Right lung (tissue), 5 donors: ENCODE data around the gene UBQLN4. TPM values are rescaled to one million over a fixed set of nuclear protein-coding genes. Genes with fewer than 3 reads are reported as not detected.

Experiments used
- DNase-seq, 2 donors: peaks; one replicate each; pipeline ENCODE4 v3.0.0-alpha.2; 2013
- polyA plus RNA-seq, 5 donors: library from polyadenylated mRNA; unstranded; fragments of 120-200 nt; gene quantifications; one replicate each; pipeline versions ENCODE4 v1.2.1 to v1.2.3, GENCODE V29; 2013; ENCODE audit warnings: inconsistent platforms in 1 of 5, low replicate concordance in 1 of 5; ENCODE audit not compliant: insufficient read length in 5 of 5, insufficient read depth in 1 of 5

UBQLN4 gene
- polyA plus RNA-seq, 5 donors, result 57.6 to 71.5 (median 63.0) TPM

DNA sequence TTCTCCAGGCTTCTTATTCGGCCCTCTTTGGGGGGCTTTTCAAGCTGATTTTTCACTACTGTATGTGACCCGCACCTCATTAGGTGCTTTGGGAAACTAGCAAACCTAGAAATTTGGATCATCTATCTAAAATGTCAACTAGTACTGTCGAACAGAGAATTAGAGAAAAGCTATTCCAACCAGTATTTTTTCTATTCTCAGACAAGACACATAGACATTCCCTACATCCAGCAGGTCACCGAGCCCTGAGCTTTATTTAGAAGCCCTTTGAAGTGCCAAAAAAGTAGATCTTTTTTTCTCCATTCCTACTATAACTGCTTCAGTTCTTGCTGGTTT lies 32.5 kb downstream of the UBQLN4 start:
- no peak for DNase-seq

DNA sequence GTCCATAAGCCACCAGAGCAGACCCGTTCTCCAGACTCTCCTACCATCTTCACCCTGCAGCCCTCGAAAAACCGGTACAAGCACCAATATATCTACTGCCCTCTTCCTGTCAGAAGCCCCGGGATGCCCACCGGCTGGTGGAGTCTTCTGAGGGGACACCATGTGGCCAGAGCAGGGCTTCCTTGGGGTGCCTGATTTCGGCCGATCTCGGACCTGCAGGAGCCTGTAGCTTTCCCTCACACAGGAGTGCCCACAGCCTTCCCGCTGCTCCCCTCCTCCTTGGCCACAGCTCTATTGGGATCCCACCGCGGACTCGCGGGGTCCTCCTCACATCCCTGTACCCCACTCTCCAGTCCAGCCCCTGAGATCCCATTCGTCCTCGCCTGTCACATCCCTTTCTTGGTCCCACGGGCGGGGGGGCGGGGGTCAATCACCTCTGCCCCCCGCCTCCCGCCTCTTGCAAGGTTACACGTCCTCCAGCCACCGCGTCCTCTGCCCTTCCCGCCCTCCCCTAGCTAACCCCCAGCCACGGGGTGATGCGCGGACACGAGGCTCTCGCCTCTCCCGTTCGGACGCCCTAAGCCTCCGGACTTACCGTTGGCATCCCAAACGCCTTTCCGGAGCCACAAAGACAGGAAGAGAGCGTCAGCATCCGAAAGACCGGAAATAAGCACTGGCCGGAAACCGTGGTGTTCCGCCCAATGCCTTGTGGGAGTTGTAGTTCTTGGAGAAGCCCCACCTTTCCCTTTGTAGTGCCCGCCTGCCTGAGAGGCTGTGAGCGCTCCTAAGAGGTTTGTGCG lies 33.1 kb downstream of the UBQLN4 start, which contains the start of gene SSR2:
Gene SSR2, minus strand, starts transcription at position 659 of the 800 bp plus-strand sequence. CDS start 784 bp downstream, outside the sequence.
- DNase-seq, result peak; percentile 87 to 89

DNA sequence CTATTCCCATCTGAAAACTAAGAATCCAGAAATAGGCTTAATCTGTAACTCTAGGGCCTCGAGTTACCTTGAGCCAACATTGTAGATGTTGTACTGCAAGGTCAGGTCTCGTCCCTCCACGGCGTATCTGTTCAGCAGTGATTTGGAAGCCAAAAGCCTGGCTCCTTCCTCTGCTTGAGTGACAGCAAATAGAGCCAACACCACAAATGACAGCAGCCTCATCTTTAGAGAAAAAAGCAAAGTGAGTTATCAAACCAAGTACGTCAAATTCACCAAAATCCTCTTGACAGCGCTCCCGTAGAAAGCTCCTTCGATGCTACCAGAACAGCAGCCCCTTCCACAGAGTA lies 33.7 kb downstream of the UBQLN4 start:
- no peak for DNase-seq

DNA sequence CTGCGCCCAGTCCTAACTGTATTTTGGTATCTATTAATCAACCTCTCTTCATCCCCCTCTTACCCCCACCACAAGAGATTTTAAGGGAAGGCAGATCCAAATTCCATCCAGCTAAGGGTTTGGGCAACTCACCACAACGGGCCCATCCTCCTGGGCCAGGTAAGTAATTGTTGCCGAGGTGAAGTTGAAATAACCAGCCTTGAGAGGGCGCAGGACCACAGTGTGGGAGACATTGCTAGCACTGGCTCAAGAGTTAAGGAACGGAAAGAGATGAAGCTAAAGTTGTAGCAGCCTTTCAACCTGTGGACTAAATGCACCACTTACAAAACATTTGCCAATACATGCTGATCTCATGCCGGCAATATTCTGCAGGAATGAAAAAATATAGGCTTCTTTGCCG lies 38.8 kb downstream of the UBQLN4 start:
- no peak for DNase-seq

DNA sequence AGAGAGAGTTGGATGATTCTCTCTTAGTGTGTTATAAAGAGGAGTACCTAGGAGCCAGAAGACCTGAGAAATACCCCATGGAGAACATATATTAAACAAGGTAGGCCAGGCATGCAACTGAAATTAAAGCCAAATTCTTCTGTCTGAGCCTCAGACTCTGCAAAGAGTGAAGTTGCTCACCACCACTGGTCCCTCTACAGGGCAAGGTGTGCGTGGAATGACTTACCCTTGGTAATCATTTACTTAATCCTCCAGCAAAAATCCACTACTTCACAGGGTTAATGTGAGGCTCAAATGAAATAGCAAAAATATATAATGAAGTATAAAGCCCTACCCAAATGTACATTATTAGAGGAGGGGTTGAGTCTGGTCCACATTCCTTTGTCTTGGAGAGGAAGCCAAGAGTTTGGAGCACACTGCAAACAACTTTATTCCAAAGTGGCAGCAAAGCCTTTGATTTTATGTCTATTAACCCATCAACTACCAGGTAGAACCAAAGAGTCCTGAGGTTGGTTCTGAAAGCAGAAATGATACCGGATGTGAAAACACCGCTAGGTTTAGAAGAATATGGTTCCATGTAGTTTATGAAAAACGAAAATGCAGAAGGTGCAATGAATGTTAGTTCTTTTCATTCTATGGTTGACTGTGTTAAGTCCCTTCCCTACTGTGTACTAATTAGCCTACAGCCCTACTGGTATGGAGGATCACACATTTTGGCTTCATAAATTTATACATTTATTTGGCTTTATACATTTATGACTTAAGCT lies 41.4 kb downstream of the UBQLN4 start:
- no peak for DNase-seq

DNA sequence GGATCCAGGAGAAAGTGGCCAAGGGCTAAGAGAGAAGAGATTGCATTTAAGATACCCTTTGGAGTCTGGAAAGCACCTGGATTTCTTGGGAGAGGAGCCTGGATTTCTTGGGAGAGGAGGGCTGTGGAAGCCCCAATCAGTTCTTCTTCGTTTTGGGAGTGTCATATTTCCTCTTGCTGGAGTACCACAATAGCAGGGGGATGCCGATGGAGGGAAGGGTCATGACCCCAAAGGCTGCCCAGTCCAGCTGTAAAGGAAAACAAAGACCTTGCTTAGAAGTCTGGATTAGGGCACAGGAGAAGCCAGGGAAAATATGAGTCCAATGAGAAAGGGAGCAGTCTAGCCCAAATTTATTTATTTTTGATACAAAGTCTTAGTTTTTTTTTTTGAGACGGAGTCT lies 44.2 kb downstream of the UBQLN4 start:
- no peak for DNase-seq

DNA sequence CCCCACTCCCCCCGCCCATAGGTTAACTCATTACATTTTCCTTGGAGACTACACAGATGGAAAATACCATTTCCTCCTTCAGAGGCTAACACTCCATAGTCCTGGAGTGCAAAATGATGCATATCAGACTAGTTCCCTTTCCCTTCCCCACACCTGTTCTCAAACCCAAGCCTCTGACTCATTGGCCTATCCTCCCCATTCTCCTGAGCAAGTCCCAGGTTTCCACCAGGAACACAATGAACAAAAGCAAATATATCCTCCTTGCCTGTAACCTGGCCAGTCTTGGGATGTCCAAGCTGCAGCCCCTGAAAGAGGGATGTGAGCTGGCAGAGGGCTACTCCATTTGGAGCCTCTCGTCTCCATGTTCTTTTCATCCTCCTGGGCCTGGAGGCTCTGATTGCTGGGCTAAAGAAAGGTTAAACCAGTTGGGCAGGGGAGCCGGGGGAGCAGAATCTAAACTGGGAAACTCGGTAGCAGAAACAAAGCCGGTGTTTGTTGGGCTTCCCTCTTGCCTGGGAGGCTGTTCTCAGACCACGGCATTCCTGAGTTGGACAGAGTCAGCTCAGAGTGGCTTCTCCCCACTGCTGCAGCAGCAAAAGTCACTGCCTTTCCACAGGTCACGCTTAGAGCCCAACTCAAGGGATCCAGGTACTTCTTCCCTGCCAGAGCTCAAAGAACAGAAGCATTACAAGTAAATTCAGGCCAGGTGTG lies 46.8 kb downstream of the UBQLN4 start:
- no peak for DNase-seq

DNA sequence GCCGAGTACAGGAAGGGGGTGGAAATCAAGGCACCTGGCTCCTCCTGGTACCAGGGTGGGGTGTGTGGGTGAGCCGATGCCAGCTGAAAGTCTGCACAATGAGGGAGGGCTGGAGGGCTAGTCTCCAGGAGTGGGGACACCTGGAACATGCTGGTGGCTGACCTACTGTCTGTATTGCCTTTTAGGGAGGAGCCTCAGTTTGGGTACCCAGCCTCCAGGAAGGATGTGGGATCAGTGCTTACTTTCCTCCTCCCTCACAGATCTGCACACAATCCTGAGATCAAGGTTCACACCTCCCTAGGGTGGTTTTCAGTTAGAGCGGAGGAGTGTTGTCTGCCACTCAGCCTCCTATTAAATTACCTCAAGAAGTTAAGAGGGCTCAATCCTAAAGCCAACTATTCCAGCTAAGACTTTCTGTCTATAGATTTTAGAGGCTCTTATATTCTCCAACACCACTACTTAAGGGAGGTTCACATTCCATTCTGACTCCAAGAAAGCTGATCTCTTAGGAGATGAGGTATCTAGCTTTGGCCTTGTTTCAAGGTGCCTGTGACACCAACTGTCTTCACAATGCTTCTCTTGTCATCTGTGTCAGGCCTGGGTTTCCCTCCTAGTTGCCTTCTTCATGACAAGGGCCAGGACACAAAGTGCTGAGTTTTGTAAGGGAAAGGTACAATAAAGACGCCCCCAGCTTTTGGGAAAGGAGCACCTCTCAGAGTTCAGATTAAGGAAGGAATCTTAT lies 48.6 kb downstream of the UBQLN4 start:
- no peak for DNase-seq

DNA sequence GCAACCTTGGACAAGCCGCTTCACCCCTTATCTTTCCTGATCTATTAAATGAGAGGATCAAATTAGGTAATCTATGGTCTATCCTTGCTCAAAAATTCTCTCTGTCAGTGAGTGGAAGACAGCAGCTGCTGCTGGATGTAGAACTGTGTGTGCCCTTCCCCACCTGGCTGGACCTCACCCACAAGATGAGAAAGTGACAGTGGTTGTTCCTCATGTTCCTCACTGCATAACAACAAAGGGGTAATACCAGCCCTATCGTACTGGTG lies 49.7 kb downstream of the UBQLN4 start:
- no peak for DNase-seq

DNA sequence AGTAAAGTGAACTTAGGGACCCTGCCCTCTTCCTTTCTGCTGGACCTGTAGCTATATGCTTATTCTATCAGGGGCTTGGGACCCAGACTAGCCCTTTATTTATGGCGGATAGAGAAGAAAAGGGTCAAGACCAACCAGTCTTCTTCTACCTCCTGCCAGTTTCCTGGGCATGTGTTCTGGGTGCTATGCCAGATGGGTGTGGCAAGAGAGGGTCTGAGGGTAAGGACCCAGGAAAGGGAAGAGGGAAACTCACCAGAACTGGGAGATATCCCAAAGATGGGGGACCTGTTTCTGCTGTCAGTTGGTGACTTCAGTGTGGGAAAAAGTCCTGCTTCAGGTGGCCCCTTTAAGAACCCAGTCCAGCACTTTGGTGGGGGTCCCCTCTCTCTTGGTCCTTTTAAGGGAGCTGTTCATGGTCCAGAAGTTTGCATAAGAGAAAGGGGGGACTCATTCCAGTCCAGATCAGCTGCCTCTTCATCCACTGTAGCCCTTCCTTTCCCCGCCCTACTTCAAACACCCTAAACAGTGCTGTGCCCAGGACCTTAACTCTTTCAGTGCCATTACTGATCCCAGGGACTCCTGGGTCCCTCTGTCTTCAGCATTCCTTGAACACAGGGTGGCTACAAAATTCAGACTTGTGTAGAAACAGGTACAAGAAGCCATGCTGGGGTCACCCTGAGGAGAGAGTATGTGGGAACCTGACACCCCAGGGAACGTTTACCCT lies 51.2 kb downstream of the UBQLN4 start:
- no peak for DNase-seq

DNA sequence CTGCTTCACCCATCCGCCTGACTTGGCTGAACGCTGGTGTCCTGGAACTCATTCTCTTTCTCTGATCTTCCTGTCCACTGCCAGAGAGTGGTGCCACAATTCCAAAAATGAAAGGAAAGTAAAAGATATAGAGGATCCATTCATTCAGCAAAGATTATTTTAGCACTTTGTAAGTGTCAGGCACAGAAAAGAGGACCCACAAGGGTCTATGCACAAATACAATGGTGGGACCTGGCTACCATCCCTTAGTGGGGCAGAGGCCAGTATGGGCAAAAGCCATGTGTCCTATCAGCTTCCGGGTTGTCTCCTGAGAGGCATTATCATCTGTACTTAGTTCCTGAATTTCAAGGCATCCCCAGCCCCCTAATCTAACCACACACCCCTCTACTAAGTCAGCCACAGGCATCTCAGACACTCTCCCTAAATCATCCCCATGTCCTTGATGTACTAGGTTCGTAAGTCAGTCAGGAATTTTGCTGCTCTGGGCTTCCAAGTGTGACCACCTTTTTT lies 51.9 kb downstream of the UBQLN4 start:
- no peak for DNase-seq

DNA sequence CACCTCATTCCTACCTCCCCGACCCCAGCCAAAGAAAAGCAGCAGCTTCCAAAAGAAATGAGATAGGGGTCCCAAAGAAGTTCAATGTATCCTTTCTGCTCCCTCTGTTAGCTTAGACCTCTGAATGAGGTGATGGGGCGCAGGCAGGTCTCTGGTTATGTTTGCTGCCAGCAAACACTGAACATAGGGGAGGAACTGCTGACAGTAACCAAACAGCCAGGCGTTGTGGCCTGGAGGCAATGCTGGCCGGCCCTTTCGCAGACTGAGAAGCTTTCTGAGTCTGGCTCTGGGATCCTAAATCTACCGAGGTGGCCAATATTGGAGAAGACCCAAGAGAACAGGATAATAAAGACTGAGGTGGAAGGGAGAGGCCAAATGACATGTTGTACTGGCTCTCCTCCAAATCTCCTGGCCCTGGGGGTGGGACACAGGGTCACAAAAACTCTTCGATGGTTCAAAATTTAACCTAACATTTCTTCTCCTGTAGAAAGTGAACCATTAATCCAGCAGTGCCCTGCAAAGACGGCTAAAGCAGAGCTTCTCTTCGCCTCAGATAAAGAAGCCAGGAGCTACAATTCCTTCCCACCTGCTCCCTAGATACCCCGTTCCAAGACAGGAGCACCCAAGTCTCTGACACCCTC lies 52.5 kb downstream of the UBQLN4 start:
- DNase-seq, result no peak

DNA sequence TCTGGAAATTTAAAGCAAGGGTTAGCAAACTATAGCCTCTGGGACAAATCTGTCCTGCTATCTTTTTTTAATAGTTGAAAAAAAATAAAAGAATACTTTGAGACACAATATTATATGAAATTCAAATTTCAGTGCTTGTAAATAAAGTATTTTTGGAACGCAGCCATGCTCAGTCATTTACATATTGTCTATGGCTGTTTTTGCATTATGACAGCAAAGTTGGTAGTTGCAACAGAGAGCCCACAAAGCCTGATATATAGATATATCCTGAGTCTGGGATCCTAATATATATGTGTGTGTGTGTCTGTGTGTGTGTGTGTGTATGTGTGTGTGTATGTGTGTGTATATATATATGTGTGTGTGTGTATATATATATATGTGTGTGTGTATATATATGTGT lies 53.6 kb downstream of the UBQLN4 start:
- DNase-seq, result no peak

DNA sequence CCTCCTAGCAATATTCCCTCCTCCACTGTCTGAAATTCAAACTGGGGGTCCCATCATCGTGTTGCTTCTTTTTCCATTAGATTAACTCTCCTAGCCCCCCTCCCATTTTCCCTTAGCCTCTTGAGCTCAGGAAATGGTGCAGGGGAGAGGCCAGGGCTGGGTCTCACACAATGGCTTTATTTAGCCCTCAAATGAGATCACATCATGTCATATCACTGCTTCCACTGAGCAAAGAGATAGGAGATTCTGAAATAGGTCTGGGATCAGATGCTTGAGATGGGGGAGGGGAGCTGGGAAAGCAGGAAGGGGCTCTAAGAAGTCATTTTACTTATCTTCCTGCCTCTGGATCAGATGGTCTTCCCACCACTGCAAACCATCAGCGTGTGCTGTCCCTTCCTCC lies 57.4 kb downstream of the UBQLN4 start:
- DNase-seq, result no peak

DNA sequence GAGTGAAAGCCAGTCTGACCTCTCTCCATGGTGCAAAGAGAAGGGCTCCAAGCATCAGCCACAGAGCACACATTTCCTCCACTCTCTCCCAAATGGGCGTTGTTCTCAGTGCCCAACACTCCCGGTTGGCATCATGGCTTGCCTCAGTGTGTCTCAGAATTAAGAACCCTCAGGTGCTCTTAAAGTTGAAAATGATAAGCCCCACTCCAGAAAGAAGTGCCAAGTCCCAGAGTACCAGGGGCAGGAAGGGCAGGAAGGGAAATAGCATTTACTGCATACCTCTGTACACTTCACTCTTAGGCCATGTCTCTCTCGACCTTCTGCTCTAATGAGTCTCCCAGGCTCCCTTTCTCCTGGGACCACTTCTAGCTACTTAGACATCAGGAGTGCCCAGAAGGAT lies 60.0 kb downstream of the UBQLN4 start:
- DNase-seq, result no peak

DNA sequence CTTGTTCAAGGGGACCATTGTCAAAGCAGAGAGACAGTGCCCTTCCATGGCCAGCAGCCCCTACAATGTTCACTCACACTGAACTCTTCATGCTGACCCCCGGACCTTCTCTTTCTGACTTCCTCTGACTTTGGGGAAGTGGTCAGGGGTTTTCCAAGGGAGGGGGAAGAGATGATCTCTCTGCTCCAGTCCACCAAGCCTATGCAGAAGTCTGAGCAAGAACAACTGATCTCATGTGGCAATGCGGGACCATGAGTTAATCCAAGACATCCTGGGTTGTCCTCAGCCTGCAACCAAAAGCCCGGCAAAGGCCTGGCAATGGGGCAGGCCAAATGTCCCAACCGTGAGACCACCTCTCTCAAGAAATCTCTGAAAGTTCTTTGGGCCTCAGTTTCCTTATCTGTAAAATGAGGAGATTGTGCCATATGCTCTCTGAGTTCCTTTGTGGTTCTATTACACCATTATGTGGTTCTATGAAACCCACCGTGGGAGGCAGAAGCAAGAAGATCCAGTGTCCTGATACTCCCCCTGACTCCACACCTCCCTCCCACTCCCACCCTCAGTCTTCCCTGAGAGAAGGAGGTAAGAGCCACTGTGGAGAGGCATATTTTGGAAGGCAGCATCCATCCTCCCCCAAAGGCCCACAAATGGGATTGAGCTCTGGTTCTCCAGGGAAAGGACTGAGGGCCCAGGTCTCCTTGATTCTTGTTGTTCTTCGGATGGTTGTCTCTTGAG lies 63.4 kb downstream of the UBQLN4 start:
- no peak for DNase-seq

DNA sequence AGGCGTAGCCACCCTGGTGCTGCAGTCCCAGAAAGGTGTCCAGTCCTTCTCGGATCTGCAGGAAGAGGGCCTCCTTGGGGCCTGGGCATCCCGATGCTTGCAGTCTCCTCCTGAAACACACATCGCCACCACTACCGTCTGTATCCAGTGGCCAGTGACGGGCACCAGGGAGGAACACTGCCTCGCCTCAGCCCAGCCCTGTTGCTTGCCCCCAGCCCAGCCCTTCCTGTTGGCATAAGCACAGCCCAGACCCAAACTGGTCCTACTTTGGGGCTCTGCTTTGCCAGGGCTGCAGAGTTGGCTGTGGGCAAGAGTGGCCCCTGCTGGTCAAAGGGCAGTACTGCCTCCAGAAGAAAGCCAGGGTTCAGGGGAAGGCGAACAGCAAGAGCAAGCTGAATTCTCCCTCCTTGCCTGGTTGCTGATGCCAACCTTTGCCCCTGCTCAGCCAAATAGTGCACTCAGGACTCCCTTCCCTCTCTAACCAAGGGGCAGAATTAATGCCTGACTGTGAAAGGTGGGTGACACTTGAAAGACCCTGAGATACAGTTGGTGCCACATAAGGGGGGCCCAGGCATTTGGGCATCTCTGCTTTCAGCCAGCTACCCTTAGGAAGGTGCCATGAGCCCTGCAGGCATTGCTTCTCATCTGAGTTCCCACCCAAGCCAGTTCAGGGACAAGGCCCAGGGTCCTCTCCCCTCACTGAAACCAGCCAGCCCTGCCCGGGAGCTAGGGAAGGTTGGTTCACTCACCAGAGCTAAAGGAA lies 64.2 kb downstream of the UBQLN4 start:
- DNase-seq, result peak in 1 of 2 donors; percentile 78
